Spleen (tissue), 7 donors: ENCODE data around the gene CBX2.

ENCODE experiments used
- POLR2A ChIP-seq, 3 donors: fragments of 450-650 bp; IDR thresholded peaks; one replicate each; pipeline ENCODE4 v1.5.1; 2017; ENCODE audit warnings: antibody characterized with exemption in 3 of 3, mild to moderate bottlenecking in 1 of 3
- TF ChIP-seq, protein P1 (sequence below), 11 experiments: fragments of 200-600 bp in 7 of 11; fragments of 450-650 bp in 4 of 11; sonication (generic) in 4 of 11; IDR thresholded peaks in 8 of 11; conservative IDR thresholded peaks in 3 of 11; 1 replicate in 7 of 11; 2 replicates in 4 of 11; pipeline versions ENCODE4 v1.4.0 to v1.8.0; 2016 to 2021; ENCODE audit warnings: antibody characterized with exemption in 11 of 11, inconsistent platforms in 4 of 11, mild to moderate bottlenecking in 1 of 11
- donor health status: DM: no; HTN: no; CAD: no; lungs with moderate emphysema.
- donor health status: DM: no; HTN: no; CAD: no.
- donor health status: DM: no; HTN: no; CAD: no.

DNA sequence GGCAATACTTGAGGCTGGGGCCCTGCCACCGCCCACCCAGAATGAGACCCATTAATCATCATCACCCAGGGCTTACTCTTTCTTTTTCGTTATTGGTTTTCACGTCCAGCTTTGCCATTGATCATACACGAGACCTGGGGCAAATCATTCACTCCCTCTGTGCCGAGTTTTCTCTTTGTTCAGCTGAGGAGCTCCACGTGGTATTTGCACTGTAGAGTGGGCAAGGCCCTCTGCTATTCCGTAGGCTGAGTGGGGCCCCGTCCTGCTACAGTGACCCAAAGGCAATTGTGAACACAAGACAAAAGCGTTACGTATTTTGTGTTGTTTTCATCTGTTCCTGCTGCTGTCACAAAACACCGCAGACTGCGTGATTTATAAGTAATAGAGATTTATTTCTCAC is 23.6 kb upstream of the CBX2 start:
- no peak for TF ChIP-seq POLR2A (IDR thresholded peaks at IDR 0.05)
- TF ChIP-seq, protein P1, sequence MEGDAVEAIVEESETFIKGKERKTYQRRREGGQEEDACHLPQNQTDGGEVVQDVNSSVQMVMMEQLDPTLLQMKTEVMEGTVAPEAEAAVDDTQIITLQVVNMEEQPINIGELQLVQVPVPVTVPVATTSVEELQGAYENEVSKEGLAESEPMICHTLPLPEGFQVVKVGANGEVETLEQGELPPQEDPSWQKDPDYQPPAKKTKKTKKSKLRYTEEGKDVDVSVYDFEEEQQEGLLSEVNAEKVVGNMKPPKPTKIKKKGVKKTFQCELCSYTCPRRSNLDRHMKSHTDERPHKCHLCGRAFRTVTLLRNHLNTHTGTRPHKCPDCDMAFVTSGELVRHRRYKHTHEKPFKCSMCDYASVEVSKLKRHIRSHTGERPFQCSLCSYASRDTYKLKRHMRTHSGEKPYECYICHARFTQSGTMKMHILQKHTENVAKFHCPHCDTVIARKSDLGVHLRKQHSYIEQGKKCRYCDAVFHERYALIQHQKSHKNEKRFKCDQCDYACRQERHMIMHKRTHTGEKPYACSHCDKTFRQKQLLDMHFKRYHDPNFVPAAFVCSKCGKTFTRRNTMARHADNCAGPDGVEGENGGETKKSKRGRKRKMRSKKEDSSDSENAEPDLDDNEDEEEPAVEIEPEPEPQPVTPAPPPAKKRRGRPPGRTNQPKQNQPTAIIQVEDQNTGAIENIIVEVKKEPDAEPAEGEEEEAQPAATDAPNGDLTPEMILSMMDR (IDR thresholded peaks at IDR 0.05 in 8 of 11, conservative IDR thresholded peaks at IDR 0.05 in 3 of 11): no peak
